ENCODE data around the gene KCNJ6.

The KCNJ6 gene

GRCh38 chr21:37863842-37864241, 52.4 kb downstream of the KCNJ6 start:
- DNase-seq = no peak

DNA sequence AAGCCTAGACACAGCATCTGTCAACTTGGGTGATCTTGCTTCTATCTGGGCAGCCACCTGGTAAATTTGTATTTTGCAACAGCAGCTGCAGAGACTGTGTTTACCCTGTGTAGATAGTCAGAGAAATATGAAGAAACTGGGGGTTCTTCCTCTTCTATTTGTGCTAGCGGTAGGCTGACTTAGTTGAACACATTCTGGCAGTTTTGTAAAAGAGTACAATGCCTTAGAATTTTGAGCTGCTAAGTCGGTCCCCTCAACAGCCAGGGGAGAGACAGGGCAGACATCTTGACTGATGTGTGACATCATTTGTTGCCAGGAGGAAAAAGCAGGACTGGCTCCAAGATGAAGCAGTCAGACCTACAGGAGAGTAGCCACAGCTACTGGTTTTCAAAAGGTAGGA, 53.7 kb downstream of the KCNJ6 start:
- no peak for DNase-seq

- no peak for DNase-seq
Measured at GRCh38 chr21:37861561-37861960, 54.7 kb downstream of the KCNJ6 start.

- DNase-seq = no peak
Measured at GRCh38 chr21:37860416-37860815, 55.8 kb downstream of the KCNJ6 start.

GRCh38 chr21:37855647-37856625, 60.3 kb downstream of the KCNJ6 start:
- DNase-seq = no peak

- DNase-seq = no peak
Measured at GRCh38 chr21:37855271-37855646, 61.0 kb downstream of the KCNJ6 start.

GRCh38 chr21:37849506-37850102, 66.7 kb downstream of the KCNJ6 start:
- DNase-seq = no peak

DNA sequence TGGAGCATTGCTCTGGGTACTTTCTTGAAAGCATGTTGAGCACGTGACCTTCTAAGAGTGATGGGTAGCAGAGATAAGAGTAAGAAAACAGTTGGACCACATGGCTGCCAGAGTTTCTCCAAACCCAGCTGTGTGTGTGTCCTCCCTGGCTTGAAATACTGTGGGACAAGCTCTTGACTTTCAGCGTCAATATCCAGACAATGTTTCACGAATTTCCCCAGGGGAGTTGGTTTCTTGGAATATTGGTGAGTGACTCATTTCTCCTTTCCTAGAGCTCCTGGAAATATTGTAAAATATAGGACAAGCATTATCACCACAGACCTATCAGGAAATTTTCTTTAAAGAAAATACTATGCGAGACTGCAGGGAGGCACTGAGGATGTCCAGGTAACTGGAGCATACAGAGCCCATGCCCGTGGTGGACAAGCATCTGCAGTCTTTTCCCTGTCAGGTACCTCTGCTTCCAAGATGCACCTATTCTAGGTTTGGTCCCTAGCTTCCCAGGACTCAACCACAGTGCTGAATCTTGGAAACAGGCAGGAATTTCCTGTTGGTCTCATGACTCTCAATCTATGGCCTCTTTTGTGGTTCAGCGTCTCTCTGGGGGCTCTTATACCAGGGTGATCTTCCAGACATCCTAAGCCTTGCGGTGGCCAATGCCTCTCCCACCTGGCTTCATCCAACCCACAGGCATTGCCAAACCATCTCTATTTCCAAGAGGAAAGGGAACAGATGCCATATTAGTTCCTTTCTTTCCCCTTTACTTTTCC, 67.4 kb downstream of the KCNJ6 start:
- DNase-seq = no peak

GRCh38 chr21:37845535-37845934, 70.7 kb downstream of the KCNJ6 start:
- DNase-seq = no peak

DNA sequence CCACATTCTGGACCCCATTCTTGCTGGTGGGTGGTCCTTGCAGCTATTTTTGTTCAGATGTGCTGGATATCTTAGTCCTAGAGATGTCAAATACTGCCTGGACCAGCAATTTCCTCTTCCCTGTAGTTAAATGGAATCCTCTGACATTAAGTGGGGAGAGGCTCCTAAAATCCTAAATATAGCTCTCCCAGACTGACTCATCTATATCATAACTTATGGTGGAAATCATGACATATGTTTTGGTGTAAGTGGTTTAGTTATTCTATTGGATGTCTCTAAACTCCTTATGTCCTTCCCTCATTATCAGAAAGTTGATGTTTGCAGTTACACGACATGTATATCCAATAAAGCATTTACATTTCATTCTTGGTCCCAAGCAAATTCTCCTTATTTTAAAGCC, 73.1 kb downstream of the KCNJ6 start:
- no peak for DNase-seq

- DNase-seq = no peak
Measured at GRCh38 chr21:37842163-37842919, 73.9 kb downstream of the KCNJ6 start.

DNA sequence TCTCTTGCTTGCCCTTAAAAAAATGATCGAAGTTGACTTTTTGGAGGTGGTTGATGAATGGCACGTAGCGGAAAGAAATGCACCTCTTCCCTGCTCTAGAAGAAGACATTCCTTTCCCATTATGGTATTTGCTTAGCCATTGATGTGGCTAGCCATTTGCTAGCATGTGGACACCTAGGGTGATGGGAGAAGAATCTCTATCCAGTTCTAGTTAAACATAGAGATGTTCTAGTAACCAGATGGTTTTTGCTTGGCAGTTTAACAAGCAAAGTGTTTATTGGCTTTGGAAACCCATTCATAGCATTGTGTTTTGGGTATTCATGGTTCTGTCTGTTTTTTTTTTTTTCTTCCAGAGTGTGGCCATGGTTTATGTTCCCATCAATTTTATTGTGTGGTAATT, 78.9 kb downstream of the KCNJ6 start:
- no peak for DNase-seq

GRCh38 chr21:37835481-37835880, 80.8 kb downstream of the KCNJ6 start:
- DNase-seq = no peak

GRCh38 chr21:37833301-37833700, 83.0 kb downstream of the KCNJ6 start:
- DNase-seq = no peak

DNA sequence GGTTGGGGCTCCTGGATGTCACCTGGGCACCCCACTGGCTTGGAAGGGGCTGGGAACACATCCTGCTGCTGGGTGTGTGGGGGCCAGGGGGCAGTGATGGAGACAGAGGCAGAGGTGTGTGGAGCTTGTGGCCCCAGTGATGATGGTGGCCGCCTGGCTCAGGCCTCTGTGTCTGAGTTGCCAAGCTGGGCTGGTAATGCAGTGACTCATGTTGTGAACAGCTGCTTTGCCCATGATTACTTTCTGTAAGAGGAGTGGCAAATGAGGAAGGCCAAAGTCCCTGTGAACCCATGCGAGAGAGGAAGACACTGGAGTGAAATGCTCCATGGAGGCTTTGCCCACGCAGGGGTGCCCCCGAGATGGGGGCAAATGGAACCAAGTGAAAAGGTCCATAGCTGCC, 86.8 kb downstream of the KCNJ6 start:
- no peak for DNase-seq

GRCh38 chr21:37828991-37829390, 87.3 kb downstream of the KCNJ6 start:
- DNase-seq = no peak

GRCh38 chr21:37828556-37828955, 87.7 kb downstream of the KCNJ6 start:
- DNase-seq = no peak

DNA sequence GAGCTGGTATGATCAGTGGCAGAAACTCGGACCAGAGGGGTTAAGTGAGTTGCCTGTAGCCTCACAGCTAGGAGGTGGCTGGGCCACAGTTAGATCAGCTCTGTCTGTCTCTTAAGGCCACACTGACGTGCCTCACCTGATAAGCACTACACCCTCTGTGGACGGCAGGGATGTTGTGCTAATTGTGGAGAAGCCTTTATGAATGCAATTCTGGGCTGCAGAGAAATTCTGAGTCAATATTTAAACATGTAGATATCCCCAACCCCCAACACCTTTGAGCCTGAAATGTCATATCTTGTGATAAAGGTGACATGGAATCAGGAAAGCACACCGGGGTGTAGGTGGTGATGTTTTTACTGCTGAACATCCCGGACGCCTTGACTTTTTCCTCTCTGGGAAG, 88.3 kb downstream of the KCNJ6 start:
- DNase-seq = no peak

DNA sequence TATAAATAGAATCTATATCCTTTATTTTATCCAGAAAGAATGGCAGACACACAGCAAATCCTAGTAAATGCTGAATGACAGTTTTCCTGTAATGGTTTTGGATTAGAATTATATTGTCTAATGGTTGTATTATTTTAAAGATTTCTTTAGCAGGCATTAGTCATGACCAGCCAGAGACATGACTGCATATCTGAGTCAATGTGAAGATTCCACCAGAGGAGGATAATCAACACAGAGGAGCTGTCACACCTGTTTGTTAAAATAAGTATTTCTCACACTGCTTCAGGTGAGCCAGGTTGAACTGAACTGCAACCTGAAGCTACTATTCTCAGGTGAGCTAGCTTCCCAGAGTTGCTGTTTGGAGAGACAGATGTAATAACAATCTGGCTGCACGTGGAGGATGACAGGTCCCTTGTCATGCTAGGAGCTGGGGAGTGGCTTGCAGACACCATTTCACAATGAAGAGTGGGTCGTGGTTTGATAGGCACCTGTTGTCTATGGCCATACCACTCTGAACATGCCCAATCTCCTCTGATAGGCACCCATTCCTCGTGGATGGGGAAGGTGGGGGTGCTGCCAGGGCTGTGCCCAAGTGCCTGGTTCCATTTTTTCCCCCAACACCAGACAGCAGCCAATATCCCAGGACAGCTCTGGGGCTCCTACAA, 94.3 kb downstream of the KCNJ6 start:
- DNase-seq = no peak

DNA sequence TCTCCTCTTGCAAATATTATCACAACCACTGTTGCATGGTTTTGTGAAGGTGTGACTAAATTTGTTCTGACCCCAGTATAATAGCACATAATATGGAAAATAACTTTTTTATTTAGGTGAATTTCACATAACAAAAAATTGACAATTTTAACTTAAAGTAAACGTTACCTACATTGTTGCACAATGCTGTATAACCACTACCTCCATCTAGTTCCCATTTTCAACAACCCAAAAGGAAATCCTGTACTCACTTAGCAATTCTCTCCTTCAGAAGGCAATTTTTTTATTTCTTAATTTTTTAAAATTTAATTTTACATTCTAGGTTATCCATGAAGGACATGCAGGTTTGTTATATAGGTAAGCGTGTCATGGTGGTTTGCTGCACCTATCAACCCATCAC, 95.2 kb downstream of the KCNJ6 start:
- DNase-seq = no peak

- no peak for DNase-seq
Measured at GRCh38 chr21:37819372-37819771, 96.9 kb downstream of the KCNJ6 start.

- DNase-seq = no peak
Measured at GRCh38 chr21:37817242-37817641, 99.0 kb downstream of the KCNJ6 start.
